Stomach (tissue), 4 donors: ENCODE measurements around the gene SLC44A2.
A peak's percentile ranks its signal among the peaks of the same experiment; 100 is the strongest.

Source experiments
- EP300 ChIP-seq: sonication (generic); formaldehyde crosslinking; IDR thresholded peaks from one replicate; pipeline ENCODE4 v1.6.1; 2017; ENCODE audit warnings: antibody characterized with exemption
- POLR2A ChIP-seq, 4 donors: fragments of 450-650 bp; IDR thresholded peaks; one replicate each; pipeline ENCODE4 v1.6.1; 2016; ENCODE audit warnings: antibody characterized with exemption in 4 of 4, control low read depth in 2 of 4, mild to moderate bottlenecking in 1 of 4, moderate library complexity in 1 of 4

DNA sequence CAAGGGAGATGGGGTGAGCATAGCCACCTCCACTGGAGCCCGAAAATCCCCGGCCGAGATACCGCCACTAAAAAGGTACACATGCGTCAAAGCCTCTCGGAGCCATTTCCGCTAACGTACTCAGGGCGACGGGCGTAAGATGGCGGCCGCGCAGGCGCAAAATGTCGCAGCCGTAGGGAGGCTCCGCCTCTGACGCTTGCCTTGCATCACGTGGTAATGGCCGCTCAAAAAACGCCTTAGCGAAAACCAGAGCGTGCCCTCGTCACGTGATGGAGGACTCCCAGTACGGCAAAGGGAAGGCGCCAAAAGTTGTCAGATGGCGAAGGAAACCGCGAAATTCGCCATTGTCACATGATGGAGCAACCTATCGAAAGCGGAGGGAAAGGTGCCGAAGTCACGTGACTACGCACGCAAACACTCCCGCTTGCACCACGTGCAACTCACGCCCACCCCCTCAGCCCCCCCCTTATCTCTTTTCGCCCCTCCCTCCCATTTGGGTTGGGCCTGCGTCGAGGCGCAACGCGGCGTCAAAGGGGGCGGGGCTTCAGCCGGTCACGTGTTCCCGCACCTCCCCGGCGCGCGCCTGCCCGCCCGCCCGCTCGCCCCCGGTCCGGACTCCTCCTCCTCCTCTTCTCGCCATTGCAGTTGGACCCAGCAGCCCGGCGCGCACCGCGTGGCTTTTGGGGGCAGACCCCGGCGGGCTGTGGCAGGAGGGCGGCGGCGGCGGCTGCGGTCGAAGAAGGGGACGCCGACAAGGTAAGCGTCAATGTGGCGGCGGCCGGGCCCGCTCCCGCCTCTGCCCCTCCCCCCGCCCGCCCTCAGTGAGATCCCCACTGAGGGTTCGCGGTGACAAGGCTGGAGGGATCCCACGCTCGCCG lies 28.6 kb downstream of the SLC44A2 start, which contains the start of gene ILF3:
- TF ChIP-seq POLR2A (IDR thresholded peaks at IDR 0.05), result peak in 2 of 4 donors; percentile 97 to 99
- no peak for TF ChIP-seq EP300
